Keratinocyte (primary cell): ENCODE results near the gene TRIP4.

Source experiments
- EZH2 ChIP-seq: IDR thresholded peaks from one replicate; pipeline ENCODE4 v1.6.1; 2012; ENCODE audit warnings: inconsistent platforms, mild to moderate bottlenecking, low read length, moderate library complexity
- TF ChIP-seq, protein P1 (sequence below), 3 experiments: IDR thresholded peaks in 1 of 3; conservative IDR thresholded peaks in 1 of 3; optimal IDR thresholded peaks in 1 of 3; 2 replicates in 2 of 3; 3 replicates in 1 of 3; pipeline versions ENCODE3 to v1.5.1; 2011; ENCODE audit warnings: low read length in 3 of 3, mild to moderate bottlenecking in 3 of 3, moderate library complexity in 2 of 3, control low read depth in 1 of 3, inconsistent platforms in 1 of 3; ENCODE audit not compliant: insufficient read depth in 2 of 3; ENCODE audit errors: extremely low read depth in 1 of 3

DNA sequence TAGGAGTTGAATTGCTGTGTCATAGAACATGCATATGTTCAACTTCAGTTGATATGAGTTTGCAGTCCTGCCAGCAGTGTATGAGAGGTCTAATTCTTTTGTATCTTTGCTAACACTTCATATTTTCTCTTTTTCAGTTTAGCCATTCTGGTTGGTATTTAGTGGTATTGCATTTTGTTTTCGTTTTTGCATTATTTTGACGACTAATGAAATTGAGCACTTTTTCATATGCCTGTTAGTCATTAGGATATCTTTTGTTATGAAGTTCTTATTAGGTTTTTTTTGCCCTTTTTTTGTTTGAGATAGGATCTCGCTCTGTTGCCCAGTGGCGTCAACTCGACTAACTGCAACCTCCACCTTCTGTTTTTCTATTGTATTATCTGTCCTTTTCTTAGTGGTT, 9.2 kb downstream of the TRIP4 start:
- TF ChIP-seq, protein P1, sequence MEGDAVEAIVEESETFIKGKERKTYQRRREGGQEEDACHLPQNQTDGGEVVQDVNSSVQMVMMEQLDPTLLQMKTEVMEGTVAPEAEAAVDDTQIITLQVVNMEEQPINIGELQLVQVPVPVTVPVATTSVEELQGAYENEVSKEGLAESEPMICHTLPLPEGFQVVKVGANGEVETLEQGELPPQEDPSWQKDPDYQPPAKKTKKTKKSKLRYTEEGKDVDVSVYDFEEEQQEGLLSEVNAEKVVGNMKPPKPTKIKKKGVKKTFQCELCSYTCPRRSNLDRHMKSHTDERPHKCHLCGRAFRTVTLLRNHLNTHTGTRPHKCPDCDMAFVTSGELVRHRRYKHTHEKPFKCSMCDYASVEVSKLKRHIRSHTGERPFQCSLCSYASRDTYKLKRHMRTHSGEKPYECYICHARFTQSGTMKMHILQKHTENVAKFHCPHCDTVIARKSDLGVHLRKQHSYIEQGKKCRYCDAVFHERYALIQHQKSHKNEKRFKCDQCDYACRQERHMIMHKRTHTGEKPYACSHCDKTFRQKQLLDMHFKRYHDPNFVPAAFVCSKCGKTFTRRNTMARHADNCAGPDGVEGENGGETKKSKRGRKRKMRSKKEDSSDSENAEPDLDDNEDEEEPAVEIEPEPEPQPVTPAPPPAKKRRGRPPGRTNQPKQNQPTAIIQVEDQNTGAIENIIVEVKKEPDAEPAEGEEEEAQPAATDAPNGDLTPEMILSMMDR (optimal IDR thresholded peaks at IDR 0.05 in 1 of 3, IDR thresholded peaks at IDR 0.05 in 1 of 3, conservative IDR thresholded peaks at IDR 0.05 in 1 of 3; ENCODE audit: extremely low read depth in 1 of 3, insufficient read depth in 2 of 3, low read length in 3 of 3), result no peak
- no peak for TF ChIP-seq EZH2
